NCI-H1436 treated with DMSO at 0.1 percent for 48 hours (cell line): Measurements from ENCODE around the gene ULK4.

Source experiments
- DNase-seq: peaks from one replicate; lab custom pipeline; 2025; lab: John Stamatoyannopoulos, UW

ULK4 gene

DNA sequence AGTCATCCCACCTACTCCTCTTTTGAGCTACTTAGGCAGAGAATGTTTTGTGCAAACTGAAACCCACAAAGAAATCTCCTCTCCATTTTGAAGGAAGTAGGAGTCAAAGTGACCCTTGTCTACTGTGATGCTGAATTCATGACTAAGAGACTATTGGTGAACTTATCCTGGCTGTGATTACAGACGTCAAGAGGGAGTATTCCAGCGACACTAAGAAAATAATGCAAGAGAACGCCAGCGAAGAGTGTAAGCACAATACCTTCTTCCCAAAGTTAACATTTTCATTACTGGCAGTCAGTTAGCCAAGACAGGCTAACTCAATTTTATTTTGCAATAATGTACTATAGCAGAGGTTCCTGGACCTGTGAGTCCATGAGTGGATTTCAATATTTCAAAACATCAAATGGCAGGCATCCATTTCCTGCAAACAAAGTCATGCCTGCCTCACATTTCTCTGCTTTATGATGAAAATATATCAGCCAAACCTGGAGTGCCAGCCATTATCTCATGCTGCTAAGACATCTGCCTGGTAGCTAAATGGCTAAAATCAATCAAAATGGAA is 703.6 kb downstream of the ULK4 start:
- no peak for DNase-seq

DNA sequence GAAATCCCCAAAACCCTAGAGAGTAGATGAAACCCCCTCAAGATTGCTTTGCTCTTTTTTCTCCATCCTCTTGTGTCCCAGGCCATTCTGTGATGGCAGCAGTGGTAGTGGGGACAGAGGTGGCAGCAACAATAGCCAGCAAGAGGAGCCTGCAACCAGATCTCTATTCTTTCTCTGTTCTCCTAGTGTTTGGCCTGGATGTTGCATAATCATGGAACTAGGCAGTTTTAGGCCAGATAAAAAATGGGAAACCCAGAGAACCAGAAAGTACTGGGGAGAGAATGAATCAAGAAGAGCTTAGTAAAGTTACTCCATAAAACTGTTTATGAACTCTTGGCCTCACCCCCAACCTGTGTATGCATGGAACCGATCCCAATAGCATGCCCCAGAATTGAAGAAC is 710.3 kb downstream of the ULK4 start:
- DNase-seq, result no peak

DNA sequence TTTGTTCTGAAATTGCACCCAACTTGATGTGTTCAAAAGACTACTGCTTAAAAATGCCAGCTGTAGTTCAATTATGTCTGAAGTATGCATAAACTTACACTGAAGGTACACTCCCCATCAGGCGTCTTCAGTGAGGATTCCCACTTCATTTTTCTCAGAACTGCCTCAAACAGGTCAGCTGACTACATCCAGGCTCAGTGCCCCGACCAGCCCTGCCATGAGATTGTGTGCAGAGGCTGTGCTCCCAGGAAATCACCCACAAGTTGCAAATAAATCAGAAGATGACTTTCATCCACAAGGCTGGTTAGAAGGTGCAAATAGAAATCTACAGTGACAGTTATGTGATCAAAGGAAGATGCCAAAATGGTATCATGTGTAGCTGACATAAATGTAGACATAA is 711.1 kb downstream of the ULK4 start:
- no peak for DNase-seq

DNA sequence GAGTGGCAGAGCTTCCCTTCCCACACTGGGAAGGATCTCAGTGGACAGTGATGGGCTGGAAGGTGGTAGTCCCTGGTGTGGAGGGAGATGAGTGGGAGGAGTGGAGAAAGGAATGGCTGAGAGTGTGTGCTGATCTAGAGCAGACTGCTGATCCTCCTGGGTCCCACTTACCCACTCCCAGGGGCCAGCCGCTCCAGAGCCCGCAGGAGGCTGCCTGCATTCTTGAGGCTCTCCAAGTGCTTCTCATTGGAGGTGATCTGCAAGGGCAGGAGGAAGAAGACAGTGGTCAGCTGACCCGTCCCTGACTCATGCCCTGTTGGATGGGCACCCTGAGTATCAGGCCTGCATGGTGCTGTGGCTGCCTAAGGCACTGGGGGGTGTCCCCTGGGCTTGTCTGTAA is 712.6 kb downstream of the ULK4 start:
- no peak for DNase-seq

DNA sequence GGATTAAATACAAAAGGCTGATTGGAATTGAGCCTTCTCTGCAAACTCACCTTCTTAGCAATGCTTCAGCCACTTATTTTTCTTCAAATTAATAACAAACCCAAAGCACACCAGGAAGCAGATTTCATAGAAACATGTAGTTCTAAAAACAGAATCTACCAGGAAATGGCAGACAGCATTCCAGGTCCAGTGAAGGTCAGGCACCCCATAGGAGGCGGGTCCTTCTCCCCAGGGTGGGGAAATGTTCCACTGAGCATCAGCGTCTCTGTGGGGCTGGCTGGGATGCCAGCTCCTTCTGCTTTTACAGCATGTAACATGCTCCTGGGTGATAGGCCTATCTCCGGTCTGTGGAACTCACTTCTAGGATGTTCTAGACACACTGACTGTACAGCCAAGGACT is 713.4 kb downstream of the ULK4 start:
- no peak for DNase-seq

DNA sequence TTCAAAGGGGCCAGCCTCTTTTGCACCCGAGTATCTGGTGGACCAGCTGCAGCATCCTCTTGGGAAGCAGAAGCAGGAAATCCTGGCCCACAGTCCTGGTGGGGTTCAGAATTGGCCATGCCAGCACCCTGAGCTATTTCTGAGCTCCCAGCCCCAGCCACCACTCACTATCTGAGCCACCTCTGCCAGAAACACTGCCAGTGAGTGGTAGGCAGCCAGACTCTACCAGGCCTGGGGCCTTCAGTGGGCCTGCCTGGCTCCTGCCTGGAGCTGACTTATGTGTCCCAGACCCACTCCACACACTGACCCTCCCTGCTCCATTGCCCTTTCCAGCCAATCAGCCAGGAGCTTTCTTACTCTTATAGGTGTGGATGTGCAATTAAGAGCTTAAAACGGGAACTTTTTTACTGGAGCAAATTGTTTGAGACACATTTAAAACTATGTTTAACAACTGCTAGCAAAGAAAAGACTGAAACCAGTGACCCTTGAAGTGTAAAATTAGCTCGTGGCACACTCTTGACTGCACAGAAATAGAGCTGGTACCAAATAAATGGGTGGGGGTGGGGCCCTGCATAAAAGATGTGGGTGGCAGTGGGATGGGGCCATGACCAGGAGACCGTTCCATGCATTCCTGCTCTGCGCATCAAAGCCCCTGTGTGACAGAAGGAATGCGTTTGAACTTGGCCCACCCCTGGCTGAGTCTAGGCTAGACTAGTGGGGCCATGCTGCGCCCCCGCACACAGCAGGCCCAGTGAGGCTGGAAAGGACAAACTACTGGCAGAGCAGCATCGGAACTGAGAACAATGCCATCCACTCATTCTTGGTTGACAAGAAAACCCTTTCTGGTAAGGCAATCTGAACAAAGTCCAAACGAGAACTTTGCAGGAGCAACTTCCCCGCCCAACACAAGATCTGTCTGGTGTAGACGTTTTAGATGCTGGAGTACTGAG is 714.6 kb downstream of the ULK4 start:
- no peak for DNase-seq

DNA sequence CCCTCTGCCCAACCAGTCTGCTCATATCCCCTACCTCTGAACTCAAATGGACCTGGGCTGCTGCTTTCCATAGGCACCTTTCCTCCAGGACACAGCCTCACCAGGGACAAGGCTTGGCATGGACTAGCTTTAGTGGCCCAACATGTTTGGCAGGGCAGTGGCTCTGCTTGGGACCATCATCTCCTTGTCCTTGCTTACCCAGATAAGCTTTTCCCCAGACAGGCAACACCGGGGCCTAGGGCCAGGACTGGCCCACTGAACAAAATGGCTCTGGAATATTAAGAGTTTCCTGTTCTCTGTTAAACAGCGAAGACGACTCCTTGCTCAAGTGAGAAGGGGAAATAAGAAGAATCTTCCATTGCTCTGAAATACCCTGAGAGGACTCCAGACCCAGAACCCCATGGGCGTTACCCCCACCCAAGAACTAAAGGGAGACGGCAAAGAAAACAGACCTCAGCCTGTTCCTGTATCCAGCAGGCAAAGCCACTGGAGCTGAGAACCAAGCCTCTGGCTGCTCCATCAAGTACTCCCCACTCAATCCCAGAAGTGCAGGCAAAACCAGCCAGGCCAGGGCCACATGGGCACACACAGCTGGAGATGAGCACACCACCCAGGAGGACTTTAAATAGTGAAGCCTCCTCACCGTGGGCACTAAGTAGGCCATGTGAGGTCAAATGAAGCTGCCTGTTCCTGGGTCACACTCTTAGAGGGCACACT is 717.1 kb downstream of the ULK4 start:
- DNase-seq, result no peak

DNA sequence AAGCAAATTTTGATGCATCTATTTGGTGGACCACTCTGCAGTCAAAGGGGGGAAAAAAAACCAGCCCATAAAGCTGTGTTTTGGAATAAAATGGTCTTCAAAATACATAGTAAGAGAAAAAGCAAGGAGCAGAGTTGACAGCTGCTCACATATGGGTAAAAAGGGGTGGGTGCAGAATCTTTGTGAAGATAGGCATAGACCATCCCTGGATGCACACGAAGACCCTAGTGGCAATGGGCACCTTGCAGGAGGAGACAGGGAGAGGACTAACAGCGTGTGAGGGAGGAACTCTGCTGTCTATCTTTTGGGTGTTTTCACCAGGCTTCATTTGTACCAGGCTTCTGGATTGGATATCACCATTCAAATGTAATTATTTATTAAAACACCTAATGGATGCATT is 718.7 kb downstream of the ULK4 start:
- no peak for DNase-seq

DNA sequence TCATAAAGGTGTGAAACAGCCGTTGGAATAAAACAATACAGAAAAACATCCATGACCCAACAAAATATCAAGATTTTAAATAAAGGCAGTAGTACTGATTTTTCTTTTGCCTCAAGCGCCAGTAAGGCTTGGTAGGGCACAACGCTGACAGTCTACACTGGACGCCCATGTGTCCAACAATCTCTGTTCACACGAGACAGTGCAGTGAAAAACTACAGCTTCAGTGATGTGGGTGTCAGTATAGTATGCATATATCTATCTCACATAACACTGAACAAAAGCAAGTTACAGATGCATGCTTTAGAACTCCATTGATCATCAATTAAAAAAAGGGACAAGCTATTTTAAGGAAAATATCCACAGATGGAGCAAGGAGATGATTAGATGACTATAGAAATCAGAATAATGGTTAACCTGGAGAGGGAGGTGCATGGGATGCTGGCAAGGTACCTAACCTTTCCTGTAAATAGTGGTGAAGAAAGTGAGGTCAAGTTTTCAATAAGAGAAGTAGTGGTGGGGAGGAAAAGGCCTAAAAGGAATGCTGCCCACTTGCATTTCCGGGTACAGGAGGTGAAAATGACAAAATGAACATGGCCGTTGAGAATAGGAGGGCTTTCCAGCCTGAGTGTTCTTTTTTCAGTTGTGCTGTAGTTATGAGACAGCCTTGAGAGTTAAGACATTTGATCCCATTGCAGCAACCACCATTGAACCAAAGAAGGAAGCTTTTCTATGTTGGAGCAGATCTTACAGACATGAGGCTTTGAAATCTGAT is 719.9 kb downstream of the ULK4 start:
- no peak for DNase-seq

DNA sequence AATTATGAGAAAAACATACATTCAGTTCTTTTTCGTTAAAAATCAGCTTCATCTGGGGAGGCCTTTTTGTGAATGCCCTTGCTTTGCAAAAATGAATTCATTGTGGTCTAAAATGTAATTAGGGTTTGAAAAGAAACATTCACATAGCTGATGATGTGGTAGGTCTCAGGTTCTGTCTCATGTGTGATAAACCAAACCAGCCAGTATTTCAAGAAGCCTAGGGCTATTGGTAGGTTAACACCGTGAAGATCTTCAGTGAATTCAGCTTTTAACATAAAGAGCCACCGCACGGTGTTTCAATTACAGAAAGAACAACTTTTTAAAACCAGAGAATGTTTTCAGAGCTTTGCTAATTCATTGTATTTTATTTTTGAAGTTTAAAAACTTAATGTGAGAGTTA is 720.7 kb downstream of the ULK4 start:
- no peak for DNase-seq

DNA sequence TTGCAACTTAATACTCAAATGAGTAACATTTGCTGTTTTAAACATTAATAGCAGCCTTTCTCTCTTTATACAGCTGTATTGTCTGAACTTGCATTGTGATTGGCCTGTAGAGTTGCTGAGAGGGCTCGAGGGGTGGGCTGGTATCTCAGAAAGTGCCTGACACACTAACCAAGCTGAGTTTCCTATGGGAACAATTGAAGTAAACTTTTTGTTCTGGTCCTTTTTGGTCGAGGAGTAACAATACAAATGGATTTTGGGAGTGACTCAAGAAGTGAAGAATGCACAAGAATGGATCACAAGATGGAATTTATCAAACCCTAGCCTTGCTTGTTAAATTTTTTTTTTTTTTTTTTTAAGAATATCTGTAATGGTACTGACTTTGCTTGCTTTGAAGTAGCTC is 722.3 kb downstream of the ULK4 start:
- no peak for DNase-seq

DNA sequence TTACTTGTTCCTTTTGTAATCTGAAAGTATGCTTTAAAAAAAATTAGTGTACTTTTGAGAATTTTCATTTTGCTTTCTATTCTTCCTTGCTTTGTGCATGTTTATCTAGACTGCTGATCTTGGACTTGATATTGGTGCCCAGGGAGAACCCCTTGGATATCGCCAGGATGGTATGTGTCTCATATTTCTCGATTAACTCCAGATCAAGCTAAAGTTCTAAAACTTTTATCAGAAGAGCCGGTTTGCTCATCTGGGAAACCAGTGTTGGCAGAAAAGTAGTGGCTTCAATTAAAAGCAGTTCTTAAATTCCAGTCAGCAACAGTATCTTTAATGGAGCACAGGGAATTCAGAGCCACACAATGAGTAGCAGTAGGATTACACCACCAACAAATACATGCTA is 724.0 kb downstream of the ULK4 start:
- DNase-seq, result no peak

DNA sequence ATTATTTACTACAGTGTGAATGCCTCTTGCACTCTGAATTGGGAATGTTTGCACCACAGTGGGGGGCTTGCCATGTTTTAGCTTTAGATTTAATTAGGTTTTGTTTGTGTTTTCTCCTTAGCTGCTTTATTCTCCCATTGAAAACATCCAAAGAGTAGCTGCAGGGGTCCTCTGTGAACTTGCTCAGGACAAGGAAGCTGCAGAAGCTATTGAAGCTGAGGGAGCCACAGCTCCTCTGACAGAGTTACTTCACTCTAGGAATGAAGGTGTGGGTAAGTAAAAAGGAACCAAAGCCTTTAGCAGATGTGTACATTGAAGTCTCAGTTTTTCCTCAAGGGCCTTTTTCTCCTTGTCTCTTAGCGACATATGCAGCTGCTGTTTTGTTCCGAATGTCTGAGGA is 725.7 kb downstream of the ULK4 start:
- DNase-seq, result no peak

DNA sequence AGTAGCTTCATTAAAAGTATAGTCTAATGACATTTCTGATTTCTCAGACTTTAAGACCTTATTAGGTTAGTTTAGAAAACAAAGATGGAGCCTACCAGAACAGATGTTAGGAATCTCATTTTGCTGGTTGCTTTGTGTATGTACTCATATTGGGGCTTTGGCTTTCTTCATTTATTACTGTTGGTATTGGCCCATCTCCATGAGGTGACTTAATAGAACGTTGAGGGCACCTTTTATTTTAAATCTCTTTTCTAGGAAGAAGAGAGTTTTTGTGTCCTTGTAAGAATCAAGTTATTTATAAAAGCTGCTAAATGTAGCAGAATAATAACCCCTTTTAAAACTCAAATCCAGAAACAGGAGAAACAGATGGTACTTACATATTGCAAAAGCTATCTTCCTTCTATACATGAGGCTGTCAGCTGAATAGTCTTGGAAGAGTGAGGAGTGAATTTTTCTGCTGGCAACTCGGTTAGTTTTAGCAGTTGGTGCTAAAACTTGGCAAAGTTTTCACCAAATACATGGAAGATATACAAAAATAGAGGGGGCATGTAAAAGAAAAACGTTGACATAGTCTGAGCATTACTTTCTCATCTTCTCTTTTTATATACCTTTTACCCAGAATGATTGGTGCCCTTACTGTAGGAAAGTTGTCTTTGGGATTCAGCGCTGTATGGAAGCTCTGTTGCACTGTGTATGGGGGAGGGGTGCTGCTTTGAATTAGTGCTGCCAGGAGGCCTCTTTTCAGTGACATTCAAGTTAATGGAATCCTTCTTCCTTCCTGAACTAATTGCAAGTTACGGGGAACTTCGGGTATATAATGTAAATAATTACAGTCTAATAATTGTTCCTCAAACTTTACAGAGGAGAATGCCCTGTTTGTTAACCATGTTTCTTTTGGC is 726.8 kb downstream of the ULK4 start:
- DNase-seq, result no peak

DNA sequence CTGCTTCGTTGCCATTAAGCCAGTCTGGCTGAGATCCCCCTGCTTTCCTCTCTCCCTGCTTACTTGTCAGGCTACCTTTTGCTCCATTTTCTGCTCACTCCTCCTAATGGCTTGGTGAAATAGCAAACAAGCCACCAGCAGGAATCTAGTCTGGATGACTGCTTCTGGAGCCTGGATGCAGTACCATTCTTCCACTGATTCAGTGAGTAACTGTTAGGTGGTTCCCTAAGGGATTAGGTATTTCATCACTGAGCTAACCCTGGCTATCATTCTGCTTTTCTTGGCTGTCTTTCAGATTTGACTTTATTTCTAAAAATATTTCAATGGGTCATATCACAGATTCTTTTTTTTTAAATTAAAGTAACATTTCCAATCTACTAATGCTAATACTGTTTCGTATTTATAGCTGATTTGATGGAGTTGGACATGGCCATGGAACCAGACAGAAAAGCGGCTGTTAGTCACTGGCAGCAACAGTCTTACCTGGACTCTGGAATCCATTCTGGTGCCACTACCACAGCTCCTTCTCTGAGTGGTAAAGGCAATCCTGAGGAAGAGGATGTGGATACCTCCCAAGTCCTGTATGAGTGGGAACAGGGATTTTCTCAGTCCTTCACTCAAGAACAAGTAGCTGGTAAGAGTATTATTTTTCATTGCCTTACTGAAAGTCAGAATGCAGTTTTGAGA is 737.6 kb downstream of the ULK4 start:
- no peak for DNase-seq

DNA sequence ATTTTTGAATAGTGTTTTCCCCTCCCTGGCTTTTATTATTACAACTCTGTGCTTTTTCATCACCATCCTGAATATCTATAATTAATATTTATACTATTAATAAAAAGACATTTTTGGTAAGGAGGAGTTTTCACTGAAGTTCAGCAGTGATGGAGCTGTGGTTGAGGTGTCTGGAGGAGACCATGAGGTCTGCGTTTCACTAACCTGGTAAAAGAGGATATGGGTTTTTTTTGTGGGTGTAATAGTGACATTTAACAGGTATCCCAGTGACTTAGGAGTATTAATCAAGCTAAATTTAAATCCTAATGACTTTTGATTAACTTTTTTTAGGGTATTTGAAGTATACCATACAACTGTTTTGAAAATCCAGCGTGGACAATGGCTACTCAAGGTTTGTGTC is 738.2 kb downstream of the ULK4 start:
- no peak for DNase-seq

DNA sequence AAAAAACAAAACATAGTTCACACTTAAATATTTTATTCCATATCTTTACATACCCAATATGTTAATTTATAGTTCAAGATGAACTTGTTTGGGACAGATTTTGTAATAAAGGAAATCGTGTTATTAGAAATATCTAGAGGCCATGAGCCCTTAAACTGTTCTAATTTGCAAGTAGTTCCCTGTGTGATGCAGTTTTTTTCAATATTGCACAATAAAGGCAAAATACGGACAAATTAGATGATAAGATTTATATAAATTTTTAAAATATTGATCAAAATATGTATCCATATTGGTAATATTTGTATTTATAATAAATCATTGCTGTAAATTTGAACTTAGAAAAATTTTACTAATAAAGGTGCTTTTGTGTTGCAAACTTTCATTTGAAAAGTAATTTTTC is 738.8 kb downstream of the ULK4 start:
- DNase-seq, result no peak

DNA sequence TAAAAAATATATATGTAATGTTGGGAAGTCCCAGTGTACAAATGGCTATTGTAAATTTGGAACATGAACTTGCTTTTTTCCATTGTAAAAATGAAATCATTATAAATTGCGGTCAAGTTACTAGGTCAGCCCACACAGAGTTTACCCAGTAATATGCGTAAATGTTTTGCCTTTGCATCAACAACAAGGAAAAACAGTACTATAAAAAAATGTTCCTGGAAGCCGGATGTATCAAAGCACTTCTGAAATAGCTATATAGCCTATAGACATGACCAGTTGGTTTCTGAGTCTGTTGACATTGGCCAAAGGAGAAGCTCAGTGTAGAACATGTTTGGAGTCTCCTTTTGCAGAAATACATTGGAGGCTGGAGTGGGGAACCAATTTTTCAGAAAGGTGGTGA is 739.4 kb downstream of the ULK4 start:
- DNase-seq, result no peak

DNA sequence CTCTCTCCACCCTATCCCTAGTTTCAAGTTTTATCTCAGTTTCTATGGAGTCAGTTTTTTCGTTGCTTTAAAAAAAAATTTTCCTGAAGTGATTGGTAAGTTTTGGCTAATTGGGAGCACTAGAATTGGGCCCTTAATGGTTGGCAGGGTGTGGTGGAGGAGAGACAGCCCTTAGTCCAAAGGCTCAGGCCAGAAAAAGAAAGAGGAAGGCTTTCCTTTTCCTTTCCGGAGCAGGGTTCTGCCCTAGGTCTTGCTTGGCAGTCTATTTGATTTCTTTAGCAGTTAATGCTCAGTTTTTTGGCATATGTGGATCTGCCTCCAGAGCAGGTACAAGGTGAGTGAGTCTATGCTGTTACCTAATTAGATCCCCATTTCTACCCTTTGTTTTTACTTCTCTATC is 739.9 kb downstream of the ULK4 start:
- DNase-seq, result no peak

DNA sequence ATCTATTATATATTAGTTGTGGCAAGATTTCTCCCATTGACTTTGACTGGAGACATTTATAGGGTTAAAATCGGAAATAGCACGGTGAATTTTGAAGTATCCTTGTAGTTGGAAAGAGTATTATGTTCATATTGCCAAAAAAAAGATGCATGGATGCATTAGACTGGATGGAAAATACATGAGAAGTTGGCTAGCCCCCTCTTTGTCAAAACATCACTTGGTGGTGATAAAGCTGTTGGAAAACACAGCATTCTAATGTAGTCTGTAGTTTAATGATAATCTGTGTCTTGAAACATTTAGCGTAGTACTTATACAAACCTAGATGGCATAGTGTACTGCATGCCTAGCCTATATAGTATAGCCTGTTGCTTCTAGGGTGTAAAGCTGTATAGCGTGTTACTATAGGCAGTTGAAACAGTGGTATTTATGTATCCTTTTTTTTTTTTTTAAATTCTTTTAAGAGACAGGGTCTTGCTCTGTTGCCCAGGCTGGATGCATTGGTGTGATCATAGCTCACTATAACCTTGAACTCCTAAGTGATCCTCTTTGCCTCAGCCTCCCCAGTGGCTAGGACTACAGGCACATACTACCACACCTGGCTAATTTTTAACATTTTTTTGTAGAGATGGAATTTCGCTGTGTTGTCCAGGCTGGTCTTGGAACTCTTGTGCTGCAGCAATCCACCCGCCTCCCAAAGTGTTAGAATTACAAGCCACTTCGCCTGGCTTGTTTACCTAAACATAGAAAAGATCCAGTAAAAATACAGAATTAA is 740.8 kb downstream of the ULK4 start:
- no peak for DNase-seq
